ENCODE measurements around the gene PIP5K1C. TPM values are rescaled to one million over a fixed set of nuclear protein-coding genes. Genes with fewer than 3 reads are reported as not detected.

PIP5K1C gene
- total RNA-seq, 1 donor from 2014 or later = 8.6 TPM

- H3K4me3 ChIP-seq = no peak overlapping the region
- peaks cover 81% of the 10 kb centered on the region for H4K20me1 ChIP-seq (ENCODE audit: low read depth)
- no peak overlapping the region for H2AFZ ChIP-seq (replicated peaks)
- H3K27ac Mint-ChIP-seq = peak overlapping the region; percentile 92
- H3K9ac ChIP-seq = peak overlapping the region; percentile 37
- H3K4me1 Mint-ChIP-seq = peaks cover 43% of the 10 kb centered on the region
- peaks cover 12% of the 10 kb centered on the region for H3K27me3 Mint-ChIP-seq (ENCODE audit: insufficient read depth, low read depth)
- peak overlapping the region; percentile 38 for H3K4me2 ChIP-seq
- H3K4me1 ChIP-seq = peaks cover 39% of the 10 kb centered on the region
- H3K36me3 ChIP-seq = no peaks in the 10 kb centered on the region
- no peaks in the 10 kb centered on the region for H3F3A ChIP-seq (ENCODE audit: low read depth)
- DNase-seq (ENCODE audit: low spot score) = no peak
- H3K4me3 Mint-ChIP-seq = no peak overlapping the region
- H3K9me3 Mint-ChIP-seq = no peaks in the 10 kb centered on the region
- TF ChIP-seq EZH2phosphoT487 (IDR thresholded peaks at IDR 0.05) = no peak
- no peak for TF ChIP-seq EZH2 (IDR thresholded peaks at IDR 0.05)
- TF ChIP-seq CTCF (IDR thresholded peaks at IDR 0.05) = no peak
- peaks cover 4% of the 10 kb centered on the region for H3K36me3 Mint-ChIP-seq
- H3K27me3 ChIP-seq = no peaks in the 10 kb centered on the region
- peaks cover 38% of the 10 kb centered on the region for H3K79me2 ChIP-seq (ENCODE audit: low read depth)
- H3K27ac ChIP-seq = peak overlapping the region; percentile 76
- no peaks in the 10 kb centered on the region for H3K9me3 ChIP-seq (ENCODE audit: low read depth)
These were observed 29.2 kb downstream of the PIP5K1C start for GRCh38 chr19:3670796-3671679.

DNA sequence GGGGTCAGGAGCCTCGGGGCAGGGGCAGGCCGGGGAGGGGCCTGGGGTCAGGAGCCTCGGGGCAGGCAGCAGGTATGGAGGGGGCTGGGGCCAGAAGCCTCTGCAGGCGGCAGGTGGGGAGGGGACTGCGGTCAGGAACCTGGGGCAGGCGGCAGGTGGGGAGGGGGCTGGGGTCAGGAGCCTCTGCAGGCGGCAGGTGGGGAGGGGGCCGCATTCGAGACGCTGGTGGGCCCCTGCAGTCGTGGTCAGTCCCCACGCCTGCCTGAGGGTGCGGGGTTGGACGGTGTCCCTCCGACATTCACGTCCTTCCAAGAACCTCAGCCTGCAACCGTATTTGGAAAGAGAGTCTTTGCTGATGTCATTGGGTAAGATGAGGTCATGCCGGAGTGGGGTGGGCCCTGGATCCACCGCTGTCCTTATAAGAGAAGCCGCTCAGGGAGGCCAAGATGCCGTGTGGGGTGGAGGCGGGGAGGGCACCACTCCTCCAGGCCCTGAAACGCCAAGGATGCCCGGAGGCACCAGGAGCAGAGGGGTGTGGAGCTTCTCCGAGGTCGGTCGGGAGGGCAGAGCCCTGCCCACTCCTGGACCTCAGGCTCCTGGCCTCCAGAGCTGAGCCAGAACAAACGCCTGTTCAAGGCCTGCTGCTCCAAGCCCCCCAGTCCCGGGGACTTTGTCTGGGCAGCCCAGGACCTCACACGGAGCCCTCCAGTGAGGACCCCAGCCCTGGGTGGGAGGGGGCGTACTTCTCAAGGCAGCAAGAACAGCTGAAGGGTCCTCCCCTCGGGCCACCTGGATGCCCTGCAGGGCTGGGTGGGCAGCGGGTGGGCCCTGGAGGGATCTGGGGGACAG is 30.1 kb downstream of the PIP5K1C start:
- peaks cover 43% of the 10 kb centered on the region for H3K4me1 Mint-ChIP-seq
- no peaks in the 10 kb centered on the region for H3K27me3 ChIP-seq
- no peaks in the 10 kb centered on the region for H3K9me3 Mint-ChIP-seq
- H3K27me3 Mint-ChIP-seq (ENCODE audit: insufficient read depth, low read depth) = peaks cover 10% of the 10 kb centered on the region
- TF ChIP-seq EZH2 (IDR thresholded peaks at IDR 0.05) = no peak
- TF ChIP-seq CTCF (IDR thresholded peaks at IDR 0.05) = no peak
- no peak for TF ChIP-seq EZH2phosphoT487 (IDR thresholded peaks at IDR 0.05)
- no peaks in the 10 kb centered on the region for H3K36me3 ChIP-seq
- peaks cover 4% of the 10 kb centered on the region for H3K36me3 Mint-ChIP-seq
- peak overlapping the region; percentile 78 for H3K27ac Mint-ChIP-seq
- peak; percentile 45 for DNase-seq (ENCODE audit: low spot score)
- H3K4me3 ChIP-seq = no peak overlapping the region
- H3K9me3 ChIP-seq (ENCODE audit: low read depth) = no peaks in the 10 kb centered on the region
- no peak overlapping the region for H3K4me3 Mint-ChIP-seq
- peaks cover 80% of the 10 kb centered on the region for H4K20me1 ChIP-seq (ENCODE audit: low read depth)
- peak overlapping the region; percentile 76 for H3K27ac ChIP-seq
- peaks cover 39% of the 10 kb centered on the region for H3K4me1 ChIP-seq
- no peaks in the 10 kb centered on the region for H3F3A ChIP-seq (ENCODE audit: low read depth)
- peak overlapping the region; percentile 14 for H3K9ac ChIP-seq
- H3K4me2 ChIP-seq = peak overlapping the region; percentile 6
- no peak overlapping the region for H2AFZ ChIP-seq (replicated peaks)
- H3K79me2 ChIP-seq (ENCODE audit: low read depth) = peaks cover 31% of the 10 kb centered on the region

DNA sequence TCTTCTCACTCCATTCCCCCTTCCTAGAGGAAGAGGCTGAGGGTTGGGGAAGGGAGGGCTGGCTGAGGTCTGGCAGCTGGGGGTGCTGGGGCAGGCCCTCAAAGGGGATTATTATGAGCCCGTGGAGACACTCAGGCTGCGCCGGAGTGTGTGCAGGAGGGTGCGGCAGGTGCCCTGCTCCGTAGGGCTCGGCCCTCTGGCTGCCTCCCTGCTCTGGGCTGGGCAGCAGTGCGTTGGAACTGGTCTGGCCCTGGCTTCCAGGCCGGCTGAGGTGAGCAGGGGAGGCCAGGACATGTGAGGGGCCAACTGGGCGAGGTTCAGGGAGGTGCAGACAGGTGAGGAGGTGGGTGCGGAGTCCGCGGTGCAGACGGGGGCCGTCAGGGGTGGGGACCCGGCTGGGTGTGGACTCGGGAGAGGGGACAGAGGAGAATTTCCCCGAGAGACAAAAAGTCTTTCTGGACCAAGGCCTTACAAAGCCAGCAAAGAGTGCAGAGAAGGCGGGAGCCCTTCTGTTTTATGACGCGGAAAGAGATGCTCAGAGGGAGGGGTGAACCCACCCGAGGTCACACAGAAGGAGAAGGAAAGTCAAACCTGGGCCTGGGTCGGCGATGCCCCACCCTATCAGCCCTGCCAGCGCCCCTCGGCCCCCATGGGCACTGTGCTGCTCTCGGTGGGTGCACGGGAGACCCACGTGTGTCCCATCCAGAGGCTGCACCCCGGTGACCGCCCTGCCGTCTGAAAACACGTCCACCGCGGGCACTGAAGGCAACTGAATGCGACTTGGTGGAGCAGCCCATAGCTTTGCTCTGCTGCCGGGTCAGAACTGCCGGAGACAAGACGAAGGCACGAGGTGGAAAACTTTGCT is 31.0 kb downstream of the PIP5K1C start:
- Histone ChIP-seq H3K4me3 (no peak overlapping the region), H3K9ac (no peak overlapping the region), H3K27me3 (no peaks in the 10 kb centered on the region), H3F3A (ENCODE audit: low read depth) (no peaks in the 10 kb centered on the region), H3K79me2 (ENCODE audit: low read depth) (peaks cover 23% of the 10 kb centered on the region), H2AFZ (replicated peaks) (no peak overlapping the region), H3K36me3 (no peaks in the 10 kb centered on the region), H3K27ac (peak overlapping the region; percentile 54), H3K4me2 (peak overlapping the region; percentile 6), H4K20me1 (ENCODE audit: low read depth) (peaks cover 73% of the 10 kb centered on the region), H3K9me3 (ENCODE audit: low read depth) (no peaks in the 10 kb centered on the region), H3K4me1 (peaks cover 39% of the 10 kb centered on the region)
- peaks cover 4% of the 10 kb centered on the region for H3K36me3 Mint-ChIP-seq
- H3K4me1 Mint-ChIP-seq = peaks cover 43% of the 10 kb centered on the region
- no peak for DNase-seq (ENCODE audit: low spot score)
- peak overlapping the region; percentile 92 for H3K27ac Mint-ChIP-seq
- H3K9me3 Mint-ChIP-seq = no peaks in the 10 kb centered on the region
- H3K4me3 Mint-ChIP-seq = no peak overlapping the region
- TF ChIP-seq CTCF (IDR thresholded peaks at IDR 0.05) = no peak
- H3K27me3 Mint-ChIP-seq (ENCODE audit: insufficient read depth, low read depth) = peaks cover 13% of the 10 kb centered on the region
